ENCODE results near the gene QRFPR. TPM values are rescaled to one million over a fixed set of nuclear protein-coding genes. Genes with fewer than 3 reads are reported as not detected.
"Not testable (repeated sequence)": the region's sequence is repeated elsewhere in the genome, so short reads cannot be mapped to it uniquely, and the experiment has no call there.

QRFPR gene
- 1 to 10 TPM in 1 of 3 donors, under 1 TPM in 2; 0.77 to 1.4 (median 0.85) TPM for polyA plus RNA-seq (ENCODE audit: insufficient read length in 3 of 3)
- long read RNA-seq, donor 1, partial matches to known transcripts, result 0 of 1 reads
- long read RNA-seq, donor 1, other reads (novel, unspliced or antisense), result 0 of 1 reads
- long read RNA-seq, donor 2, result 0 reads
- long read RNA-seq, donor 3, result 0 reads
- long read RNA-seq, donor 4, result 0 reads
- long read RNA-seq, donor 5, result 0 reads
- long read RNA-seq, donor 6, result 0 reads
- long read RNA-seq, donor 7, result 0 reads
- long read RNA-seq, donor 8, result 0 reads
- long read RNA-seq, donor 9, result 0 reads
- long read RNA-seq, donor 10, partial matches to known transcripts, result 0 of 1 reads
- long read RNA-seq, donor 10, other reads (novel, unspliced or antisense), result 0 of 1 reads
- long read RNA-seq, donor 11, partial matches to known transcripts, result 0 of 1 reads
- long read RNA-seq, donor 11, other reads (novel, unspliced or antisense), result 0 of 1 reads
- long read RNA-seq, donor 12, result 0 reads
- long read RNA-seq, donor 13, result 0 reads
- long read RNA-seq, donor 14, partial matches to known transcripts, result 0 of 2 reads
- long read RNA-seq, donor 14, other reads (novel, unspliced or antisense), result 0 of 2 reads
- long read RNA-seq, donor 15, result 0 reads
- long read RNA-seq, donor 16, result 0 reads

DNA sequence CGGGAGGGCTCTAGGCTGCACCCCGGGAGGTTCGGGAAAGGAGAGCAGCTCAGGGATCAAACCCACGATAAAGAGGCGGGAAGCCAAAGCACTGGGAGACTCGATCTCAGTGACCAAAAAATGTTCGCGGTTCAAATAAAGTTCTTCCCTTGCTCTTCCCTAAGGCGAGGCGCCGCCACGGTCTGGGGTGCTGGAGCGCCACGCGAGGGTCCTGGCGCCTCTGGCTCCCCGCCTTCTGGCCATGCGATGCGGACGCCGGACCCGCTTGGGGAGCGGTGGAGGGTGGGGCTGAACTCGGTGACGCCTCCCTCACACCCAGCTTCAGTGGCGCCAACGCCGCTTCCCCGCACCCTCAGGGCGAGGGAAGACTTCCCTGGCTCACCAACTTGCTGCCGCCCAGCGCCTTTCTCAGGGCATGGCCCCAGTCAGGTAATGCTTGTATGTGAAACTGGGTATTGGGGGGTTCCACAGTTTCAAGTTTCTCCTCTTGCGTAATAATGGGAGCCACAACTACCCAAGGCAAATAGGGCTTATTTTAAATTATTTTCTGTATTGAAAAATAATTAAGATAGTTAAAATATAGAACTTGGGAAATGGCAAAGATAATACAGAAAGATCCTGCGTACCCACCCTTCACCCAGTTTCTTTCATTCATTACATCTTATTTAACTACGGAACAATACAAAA, at the start of gene QRFPR:
Gene QRFPR, minus strand, starts transcription at position 243 of the 687 bp plus-strand sequence. CDS start 371 bp downstream, outside the sequence.
- DNase-seq (ENCODE audit: extremely low read depth in 1 of 11, low read depth in 9 of 11, low spot score in 4 of 11), result no peak

DNA sequence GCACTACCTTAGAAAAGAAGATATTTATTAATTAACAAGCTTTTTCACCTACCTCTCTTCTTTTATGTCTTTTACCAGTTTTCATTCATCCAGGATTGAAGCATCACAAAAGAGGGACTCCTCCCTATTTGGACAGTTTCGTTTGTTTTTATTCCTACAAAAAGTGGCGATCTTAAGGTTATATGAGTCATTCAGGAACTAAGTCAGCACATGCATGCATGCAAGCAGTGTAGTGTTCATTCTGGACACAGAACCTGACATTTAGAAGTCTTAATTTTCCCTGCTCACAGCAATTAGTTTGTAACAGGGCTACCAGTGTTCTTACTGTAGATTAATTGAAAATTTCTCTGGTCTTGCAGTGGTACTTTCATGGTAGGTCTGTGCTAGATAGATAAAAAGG, 47.9 kb upstream of the QRFPR start:
- no peak for DNase-seq (ENCODE audit: extremely low read depth in 1 of 11, low read depth in 9 of 11, low spot score in 4 of 11)

DNA sequence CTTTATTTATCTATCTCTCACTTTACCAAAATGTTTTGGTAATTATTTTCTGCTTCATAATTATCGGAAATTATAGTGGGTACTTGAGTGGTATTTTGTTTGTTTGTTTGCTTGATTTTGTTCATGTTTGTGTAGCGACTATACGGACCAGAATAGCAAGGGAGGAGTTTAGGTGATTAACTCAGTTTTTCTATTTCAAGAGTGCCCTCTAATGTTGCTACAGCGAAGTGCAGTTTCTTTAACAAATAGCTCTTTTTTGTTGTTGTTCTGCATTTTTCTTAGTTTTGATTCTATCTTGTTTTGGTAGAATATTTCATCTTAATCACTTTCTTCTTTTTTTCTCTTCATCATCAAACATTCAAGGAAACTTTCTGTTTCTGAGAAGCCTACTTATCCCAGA, 40.8 kb upstream of the QRFPR start:
- no peak for DNase-seq (ENCODE audit: extremely low read depth in 1 of 11, low read depth in 9 of 11, low spot score in 4 of 11)

DNA sequence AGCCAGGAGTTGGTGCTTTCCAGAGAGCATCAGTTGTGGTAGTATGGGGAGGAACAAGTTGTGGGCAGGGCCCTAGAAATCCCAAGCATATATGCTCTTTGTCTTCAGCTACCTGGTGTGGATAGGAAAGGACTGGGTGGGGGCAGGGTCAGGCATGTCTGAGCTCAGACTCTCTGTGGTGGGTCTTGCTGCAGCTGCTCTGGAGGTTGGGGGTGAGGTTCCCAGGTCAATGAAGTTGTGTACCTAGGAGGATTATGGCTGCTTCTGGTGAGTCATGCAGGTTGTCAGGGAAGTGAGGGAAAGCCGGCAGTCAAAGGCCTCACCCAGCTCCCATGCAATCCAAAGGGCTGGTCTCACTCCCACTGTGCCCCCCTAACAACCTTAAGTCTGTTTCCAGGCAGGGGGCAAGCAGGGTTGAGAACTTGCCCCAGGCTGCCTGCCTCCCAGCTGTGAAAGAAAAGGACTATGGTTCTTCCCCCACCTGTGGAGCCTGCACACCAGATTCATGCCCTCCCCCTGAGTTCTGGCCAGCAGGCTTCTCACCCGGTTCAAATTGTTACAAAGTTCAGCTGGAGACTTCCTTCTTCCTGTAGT, 30.4 kb upstream of the QRFPR start:
- DNase-seq (ENCODE audit: extremely low read depth in 1 of 11, low read depth in 9 of 11, low spot score in 4 of 11), result no peak

DNA sequence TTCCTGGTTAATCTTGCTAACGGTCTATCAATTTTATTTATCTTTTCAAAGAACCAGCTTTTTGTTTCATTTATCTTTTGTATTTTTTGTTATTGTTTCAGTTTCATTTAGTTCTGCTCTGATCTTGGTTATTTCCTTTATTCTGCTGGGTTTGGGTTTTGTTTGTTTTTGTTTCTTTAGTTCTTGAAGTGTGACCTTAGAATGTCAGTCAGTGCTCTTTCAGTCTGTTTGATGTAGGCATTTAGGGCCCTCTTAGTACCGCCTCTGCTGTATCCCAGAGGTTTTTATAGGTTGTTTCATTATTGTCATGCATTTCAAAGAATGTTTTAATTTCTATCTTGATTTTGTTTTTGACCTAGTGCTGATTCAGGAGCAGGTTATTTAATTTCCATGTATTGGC, 27.7 kb upstream of the QRFPR start:
- not testable (repeated sequence) for DNase-seq (ENCODE audit: extremely low read depth in 1 of 11, low read depth in 9 of 11, low spot score in 4 of 11)

DNA sequence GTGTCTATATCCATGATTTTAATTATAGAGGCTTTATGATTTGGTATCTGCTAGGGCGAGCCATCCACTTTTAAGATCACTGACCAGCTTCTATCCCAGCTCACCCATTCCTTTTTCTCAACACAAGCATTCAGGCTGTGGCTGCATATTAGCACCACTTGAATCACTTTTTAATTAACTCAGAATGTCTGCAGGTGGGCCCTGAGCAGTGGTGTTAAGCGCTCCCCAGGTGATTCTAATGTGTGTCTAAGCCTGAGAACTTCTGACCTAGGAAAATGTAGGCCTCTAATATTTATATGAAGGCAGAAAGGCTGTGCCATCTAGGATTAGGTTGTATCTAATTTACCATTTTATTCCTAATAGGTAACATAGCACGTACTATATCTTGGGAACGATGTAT, 19.8 kb upstream of the QRFPR start:
- DNase-seq (ENCODE audit: extremely low read depth in 1 of 11, low read depth in 9 of 11, low spot score in 4 of 11), result no peak

DNA sequence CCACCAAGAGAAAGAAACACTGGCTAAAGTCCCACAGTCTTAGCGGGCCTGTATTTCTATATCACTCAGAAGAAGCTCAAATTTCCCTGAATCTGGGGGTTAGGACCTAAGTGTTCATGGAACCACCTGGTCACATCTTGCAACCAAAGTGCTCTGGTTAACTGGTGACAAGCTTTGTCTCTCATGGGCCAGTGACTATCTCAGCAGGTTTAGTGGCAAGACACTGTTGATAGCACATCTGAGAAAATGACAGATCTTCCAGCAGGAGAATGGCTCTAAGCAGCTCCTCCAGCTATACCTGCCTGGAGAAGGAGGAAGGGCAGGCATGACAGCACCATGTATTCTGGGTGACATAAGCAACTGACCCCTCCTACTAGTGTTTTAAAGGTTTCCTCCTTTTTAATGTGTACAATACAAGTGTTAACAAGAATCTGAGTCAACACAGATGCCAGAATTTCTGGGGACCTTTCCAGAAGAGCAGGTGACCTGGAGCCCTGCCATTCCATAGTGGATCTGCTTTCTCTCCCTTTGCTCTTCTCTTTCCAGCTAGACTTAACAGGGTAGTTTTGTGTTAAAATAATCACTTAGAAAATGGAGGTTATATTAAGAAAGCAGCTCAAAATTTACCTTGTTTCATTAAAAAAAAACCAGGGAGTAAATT, 17.3 kb upstream of the QRFPR start:
- DNase-seq (ENCODE audit: extremely low read depth in 1 of 11, low read depth in 9 of 11, low spot score in 4 of 11), result no peak

- no peak for DNase-seq (ENCODE audit: extremely low read depth in 1 of 11, low read depth in 9 of 11, low spot score in 4 of 11)
Measured at GRCh38 chr4:121397434-121397833, 16.6 kb upstream of the QRFPR start.

DNA sequence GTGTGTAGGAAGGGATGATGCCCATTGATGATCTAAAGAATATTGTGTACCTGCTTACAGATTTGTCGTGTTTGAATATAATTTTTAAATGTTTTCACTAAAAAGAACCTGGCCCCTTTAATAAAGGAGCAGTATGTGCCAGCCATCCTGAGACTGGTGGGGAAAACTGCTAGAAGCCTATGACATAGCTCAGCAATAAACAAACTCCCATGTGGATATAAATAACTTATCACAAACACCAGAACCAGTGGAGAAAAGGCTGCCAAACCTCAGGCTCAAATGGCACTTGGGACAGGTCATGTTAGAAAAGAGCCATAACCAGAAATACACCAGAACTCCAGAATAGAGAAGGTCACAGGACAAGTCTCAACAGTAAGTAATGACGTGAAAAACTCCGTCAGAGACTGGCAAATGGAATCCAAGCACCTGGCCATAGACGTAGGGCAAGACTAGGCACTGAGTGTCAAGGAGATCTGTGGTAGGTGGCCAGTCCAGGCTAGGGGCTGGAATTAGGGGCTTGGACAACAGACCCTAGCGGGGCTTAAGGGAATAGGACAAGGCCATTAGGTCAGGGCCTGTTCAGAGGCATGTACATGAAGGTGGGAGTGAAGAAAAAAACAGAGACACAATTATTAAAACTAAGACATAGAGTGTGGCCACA, 11.7 kb upstream of the QRFPR start:
- DNase-seq (ENCODE audit: extremely low read depth in 1 of 11, low read depth in 9 of 11, low spot score in 4 of 11), result no peak

DNA sequence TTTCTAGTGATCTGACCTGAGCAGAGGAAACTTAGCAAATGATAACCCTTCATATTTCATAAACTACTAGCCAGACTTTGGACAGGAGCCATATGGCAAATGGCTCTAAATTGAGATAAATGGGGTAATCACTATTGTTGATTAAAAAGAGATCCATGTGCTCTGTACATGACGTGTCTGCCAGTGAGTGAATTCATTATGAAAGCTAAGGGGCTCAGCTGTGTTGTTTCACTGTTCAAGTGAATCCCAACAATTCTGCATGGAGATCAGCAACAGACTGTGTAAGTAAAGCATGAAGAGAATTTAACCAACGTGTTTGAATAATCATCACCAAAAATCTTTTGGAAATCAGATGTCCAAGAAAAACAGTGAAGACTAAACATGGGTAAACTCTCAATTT, 9.5 kb upstream of the QRFPR start:
- DNase-seq (ENCODE audit: extremely low read depth in 1 of 11, low read depth in 9 of 11, low spot score in 4 of 11), result no peak

DNA sequence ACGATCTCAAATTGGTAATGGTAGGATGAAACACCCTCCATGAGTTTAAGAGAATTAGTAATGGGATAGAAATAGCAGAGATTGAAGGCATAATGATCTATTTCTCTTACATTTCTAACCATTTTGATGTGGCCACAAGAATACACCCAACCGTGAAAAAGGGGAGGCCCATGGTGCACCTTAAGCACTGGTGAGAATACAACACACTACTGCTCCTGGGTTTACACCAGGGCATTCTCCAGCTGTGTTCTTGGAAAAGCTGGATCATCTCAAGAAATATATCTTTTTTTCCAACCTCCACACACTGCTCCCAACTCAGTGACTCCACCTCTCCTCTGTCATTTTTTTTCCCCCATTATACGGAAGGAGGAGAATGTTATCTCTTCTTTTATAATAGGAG, 1.5 kb downstream of the QRFPR start:
- DNase-seq (ENCODE audit: extremely low read depth in 1 of 11, low read depth in 9 of 11, low spot score in 4 of 11), result no peak

GRCh38 chr4:121377076-121377475, 3.7 kb downstream of the QRFPR start:
- no peak for DNase-seq (ENCODE audit: extremely low read depth in 1 of 11, low read depth in 9 of 11, low spot score in 4 of 11)

GRCh38 chr4:121376556-121376955, 4.3 kb downstream of the QRFPR start:
- DNase-seq (ENCODE audit: extremely low read depth in 1 of 11, low read depth in 9 of 11, low spot score in 4 of 11), result no peak

GRCh38 chr4:121376097-121376496, 4.7 kb downstream of the QRFPR start:
- no peak for DNase-seq (ENCODE audit: extremely low read depth in 1 of 11, low read depth in 9 of 11, low spot score in 4 of 11)

DNA sequence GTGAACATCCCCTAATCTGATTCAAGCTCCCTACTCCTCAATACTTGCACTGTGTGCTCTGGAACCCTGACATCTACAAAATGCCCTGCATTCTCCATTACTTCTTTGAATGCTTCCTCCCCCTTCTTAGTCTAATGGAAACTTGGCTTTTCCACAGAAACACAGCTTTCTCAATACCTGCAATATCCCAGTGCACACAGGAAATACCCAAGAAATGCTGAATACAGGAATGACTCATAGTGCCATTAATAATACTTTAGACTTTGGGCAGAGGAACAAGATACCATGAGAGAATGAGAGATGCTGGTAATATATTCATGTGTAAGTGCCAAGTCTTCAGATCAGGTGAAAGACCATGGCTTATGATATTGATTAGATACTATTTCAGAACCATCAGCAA, 5.6 kb downstream of the QRFPR start:
- no peak for DNase-seq (ENCODE audit: extremely low read depth in 1 of 11, low read depth in 9 of 11, low spot score in 4 of 11)

DNA sequence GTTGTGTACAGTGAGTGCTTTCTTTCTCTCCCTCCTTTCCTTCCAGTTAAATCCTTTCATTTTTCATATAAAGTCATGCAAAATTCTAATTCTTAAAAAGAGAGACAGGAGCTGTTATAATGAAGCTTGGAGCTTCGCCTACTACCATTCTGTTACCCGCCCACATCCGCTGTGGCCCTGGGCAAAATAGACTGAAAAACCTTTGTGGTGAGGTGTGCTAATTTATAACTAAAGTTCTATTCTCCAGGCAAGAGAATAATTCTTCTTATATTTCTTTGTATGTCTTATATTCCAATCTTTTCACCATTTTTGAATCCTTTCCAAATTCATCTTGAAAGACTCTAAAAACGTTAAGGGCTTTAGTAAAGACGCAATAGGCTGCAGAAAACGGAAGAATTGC, 7.0 kb downstream of the QRFPR start:
- no peak for DNase-seq (ENCODE audit: extremely low read depth in 1 of 11, low read depth in 9 of 11, low spot score in 4 of 11)

GRCh38 chr4:121370729-121371325, 10.0 kb downstream of the QRFPR start:
- peak in 3 of 11 donors; percentile 15 to 31 (median 25) for DNase-seq (ENCODE audit: extremely low read depth in 1 of 11, low read depth in 9 of 11, low spot score in 4 of 11)

DNA sequence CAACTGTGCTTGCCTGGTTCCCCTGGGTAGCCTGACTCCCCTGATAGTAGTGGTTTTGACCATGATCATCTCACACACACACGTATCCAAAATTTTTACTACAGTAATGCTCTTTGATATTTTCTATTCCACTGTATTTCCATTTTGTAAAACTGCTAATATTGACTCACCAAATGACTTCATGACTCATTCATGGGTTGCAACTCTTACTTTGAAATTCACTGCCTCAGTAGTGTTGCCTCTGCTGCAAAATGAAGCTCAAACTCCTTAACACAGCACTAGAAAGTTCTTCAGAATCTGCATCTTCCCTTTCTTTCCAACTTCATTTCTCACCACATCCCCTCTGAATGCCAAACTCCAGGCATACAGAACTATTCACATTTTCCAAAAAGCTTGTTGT, 20.3 kb downstream of the QRFPR start:
- no peak for DNase-seq (ENCODE audit: extremely low read depth in 1 of 11, low read depth in 9 of 11, low spot score in 4 of 11)
